Measurements from ENCODE around the gene RBM7.

- no peak for TF ChIP-seq CTCF (IDR thresholded peaks at IDR 0.05; ENCODE audit: insufficient read depth, low read length, poor library complexity, severe bottlenecking)
- TF ChIP-seq EZH2phosphoT487 (conservative IDR thresholded peaks at IDR 0.05; ENCODE audit: low read length): no peak
Observed at GRCh38 chr11:114353443-114353842, 47.0 kb upstream of the RBM7 start.
